NCI-H82 treated with DMSO at 0.1 percent for 48 hours (cell line): ENCODE data around the gene TFF2.

Source experiments
- DNase-seq: peaks from one replicate; lab custom pipeline; 2025; ENCODE audit not compliant: unreplicated experiment; lab: John Stamatoyannopoulos, UW

TFF2 gene

GRCh38 chr21:42347601-42348327, 3.0 kb downstream of the TFF2 start:
- DNase-seq: no peak

GRCh38 chr21:42346866-42347600, 3.8 kb downstream of the TFF2 start:
- no peak for DNase-seq

DNA sequence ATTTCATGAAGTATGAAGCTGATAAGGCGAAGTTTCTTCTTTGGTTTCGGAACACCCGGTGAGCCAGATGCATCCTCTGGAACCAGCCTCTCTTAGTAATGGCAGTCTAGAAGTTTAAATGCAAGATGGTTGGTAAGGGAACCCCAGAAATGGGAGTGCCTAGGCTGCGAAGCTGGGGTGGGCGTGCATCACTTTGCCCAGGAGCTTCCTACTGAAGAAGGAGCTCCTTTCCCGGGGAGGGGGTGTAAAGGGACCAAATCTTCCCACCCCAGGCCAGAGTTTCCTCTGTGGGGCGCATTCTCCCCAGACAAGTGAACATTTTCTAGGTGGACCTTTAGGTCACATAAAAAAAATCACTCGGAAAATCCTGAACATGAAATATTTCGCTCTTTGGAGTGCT, 4.4 kb downstream of the TFF2 start:
- no peak for DNase-seq

GRCh38 chr21:42344631-42345030, 6.2 kb downstream of the TFF2 start:
- DNase-seq: no peak

GRCh38 chr21:42343963-42344510, 6.8 kb downstream of the TFF2 start:
- DNase-seq: no peak

- no peak for DNase-seq
Measured at GRCh38 chr21:42343556-42343955, 7.2 kb downstream of the TFF2 start.

DNA sequence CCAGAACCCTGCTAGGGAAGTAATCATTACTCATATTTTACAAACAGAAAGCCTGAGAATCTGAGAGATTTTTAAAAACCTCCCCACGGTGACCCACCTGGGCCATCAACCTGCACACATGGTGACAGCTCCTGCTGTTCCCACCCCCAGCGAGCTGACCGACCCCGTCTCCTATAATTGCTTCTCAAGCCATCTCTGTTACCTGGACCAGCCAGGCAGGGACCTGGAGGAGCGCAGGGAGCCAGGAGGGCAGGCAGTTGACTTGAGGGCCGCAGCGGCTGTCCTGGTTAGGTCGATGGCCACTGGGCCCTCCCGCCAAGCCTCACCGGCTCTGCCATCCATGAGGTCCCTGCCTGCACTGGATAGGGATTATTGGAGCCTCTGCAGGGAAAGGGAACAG, 7.7 kb downstream of the TFF2 start:
- DNase-seq: no peak

DNA sequence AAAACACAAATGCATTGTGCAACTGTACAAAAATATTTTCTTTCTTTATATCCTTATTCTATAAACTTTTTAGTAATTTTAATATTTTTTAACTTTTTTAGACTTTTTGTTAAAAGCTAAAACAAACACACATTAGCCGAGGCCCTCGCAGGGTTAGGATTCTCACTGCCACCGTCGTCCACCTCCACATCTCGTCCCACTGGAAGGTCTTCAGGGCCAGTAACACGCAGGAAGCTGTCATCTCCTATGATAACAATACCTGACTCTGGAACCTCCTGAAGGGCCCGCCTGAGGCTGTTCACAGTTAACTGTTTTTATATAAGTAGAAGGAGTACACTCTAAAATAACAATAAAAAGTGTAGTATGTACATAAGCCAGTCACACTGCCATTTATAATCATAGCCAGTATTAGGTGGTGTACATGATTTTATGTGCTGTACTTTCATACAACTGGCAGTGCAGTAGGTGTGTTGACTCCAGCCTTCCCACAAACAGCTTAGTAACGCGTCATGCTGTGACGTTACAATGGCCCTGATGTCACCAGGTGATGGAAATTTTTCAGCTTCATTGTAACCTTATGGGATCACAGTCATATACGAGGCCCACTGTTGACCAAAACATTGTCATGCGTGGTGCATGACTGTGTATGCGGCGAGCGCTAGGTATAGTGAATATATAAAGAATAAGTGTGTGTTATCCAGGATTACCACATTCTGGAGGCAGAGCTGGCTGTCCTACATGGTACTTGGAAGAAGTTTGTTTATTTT, 8.8 kb downstream of the TFF2 start:
- DNase-seq: no peak

DNA sequence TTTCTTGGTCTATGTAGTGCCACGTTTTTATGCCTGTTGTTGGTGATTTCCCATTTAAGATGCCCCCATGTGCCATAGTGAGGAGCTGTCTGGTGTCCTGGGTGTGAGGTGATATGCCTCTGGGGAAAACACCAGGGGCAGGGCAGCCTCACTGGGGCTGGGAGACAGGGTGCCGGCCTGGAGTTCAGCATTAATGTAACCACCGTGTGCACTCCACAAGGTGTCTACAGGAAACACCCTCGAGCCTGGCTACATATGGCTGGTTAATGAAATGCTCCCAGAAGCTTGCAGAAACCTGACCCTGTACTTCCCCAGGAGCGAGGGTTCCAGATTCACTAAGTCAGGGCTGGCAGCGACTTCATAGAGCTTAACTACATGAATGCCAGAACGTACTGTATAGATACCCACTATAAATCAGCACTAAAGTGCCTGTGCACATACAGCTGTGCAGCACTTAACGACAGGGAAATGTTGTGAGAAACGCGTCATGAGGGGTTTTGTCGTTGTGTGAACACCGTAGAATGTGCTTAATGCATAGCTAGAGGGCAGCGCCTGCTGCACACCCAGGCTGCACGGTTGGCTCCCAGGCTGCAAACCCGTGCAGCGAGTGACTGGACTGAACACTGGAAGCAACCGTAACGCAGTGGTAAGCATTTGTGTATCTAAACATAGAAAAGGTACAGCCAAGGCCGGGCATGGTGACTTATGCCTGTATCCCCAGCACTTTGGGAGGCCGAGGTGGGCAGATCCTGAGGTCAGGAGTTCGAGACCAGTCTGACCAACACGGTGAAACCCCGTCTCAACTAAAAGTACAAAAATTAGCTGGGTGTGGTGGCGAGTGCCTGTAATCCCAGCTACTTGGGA, 10.4 kb downstream of the TFF2 start:
- no peak for DNase-seq

DNA sequence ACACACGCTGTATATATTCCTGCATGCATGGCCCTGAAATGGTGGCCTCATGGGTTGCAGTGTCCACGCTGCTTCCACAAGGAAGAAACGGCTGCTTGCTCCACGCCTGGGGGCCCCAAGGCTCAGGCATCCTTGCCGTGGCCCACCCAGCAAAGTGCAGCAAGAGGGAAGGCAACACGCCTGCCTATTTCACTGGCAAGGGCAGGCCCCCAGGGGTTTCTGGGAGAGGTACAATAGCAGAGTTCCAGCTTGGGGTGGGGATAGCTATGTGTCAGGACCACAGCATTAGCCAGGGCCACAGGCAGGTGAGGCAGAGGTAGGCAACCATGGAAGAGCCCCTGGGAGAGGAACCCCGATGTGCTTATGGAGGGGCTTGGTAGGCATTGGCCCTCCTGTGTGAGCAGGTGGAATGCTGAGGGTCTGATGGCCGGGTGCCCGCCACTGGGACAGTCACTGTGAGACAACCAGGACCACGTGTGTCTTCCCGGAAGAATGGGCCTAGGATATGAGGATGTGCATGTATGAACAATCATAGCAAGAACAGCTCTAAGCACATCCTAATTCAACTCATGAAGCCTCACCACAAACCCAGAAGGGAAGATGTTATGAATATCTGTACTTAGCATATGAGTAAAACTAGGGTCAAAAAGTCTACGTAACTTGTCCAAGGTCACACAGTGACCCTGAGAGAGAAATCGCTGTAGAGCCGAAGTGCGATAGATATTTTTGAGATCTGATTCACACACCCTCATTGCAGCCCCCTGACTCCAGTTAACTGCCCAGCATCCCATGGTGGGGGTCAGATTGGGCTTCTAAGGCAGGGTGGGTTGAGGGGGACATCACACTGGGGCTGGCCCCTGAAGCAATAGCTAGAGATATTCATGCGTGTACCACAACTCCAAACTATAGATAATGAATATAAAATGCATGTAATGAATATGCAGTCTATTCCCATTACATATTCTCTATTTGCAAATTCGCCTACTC, 11.8 kb downstream of the TFF2 start:
- no peak for DNase-seq

DNA sequence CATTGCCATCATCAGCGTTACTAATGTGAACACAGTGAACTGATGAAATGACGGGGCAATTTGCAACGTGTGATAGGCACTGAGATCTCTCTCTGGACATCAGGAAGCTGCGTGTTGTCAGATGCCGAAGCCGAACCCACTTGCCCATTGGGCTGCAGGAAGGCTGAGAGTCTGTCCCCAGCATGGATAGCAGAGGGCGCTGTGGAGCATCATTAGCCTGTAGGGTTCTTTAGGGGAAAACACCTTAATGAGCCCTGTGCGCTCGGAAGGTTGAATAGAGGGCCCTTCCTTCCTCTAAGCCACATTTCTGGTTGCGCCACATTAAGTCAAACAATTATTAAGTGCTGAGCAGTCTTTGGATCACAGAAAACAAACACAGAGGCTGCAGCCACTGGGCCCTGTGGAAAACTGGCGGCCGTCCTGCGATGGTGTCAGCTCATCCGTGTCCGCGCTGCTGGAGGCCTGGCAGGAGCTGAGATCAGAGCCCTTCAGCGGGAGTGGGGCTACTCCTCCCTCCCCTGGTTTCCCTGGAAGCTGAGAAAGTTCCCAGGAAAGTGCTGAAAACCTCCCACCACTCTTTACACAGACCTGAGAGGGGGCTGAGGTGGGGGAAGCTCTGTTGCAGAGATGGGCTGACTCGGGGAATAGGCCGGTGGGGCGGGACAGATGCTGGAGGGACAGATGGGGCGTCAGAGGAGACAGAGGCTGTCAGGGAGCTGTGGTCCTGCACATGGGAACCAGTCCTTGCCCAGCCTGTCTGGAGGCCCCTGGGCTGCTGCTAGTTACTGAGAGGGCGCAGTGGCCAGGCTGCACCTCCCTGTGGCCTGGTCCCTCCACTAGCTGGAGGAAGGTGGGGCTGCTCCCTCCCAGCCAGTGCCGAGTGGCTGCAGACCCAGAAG, 12.7 kb downstream of the TFF2 start:
- DNase-seq: peak; percentile 18

DNA sequence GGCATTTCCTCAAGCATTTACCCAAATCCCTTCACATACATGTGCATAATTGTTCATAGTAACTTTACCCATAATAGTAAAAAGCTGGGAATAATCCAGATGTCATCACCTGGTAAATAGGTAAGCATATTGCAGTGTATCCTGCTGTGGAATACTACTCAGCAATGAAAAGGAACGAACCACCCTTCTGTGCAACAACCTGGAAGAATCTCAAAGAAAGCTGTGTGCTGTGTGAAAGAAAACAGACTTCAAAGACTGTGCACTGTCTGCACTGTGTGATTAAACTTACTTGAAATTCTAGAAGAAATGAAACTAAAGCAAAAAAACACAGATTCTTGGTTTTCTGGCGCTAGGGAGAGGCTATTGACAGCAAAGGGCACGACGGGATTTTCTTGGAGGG, 13.5 kb downstream of the TFF2 start:
- DNase-seq: no peak

DNA sequence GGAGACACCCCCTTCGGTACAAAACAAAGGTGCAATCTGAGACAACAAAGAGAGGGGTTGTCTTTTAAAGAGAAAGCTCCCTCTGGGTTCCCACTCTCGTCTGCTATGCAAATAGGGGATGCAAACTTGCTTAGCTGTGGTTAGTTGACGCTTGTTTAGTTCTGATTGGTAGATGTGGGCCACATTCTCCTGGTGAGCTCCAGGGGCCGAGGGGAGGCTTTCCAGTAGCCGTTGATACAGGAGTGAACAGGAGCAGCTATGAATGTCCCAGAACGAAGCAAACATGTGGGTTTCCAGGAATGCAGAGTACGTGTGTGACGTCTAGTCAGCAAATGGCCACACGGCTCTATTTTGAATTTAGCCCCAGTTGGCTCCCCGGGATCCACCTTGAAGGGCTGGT, 14.7 kb downstream of the TFF2 start:
- DNase-seq: no peak

- no peak for DNase-seq
Measured at GRCh38 chr21:42332557-42333317, 18.1 kb downstream of the TFF2 start.

GRCh38 chr21:42331660-42332059, 19.1 kb downstream of the TFF2 start:
- DNase-seq: no peak

- no peak for DNase-seq
Measured at GRCh38 chr21:42330380-42331371, 20.1 kb downstream of the TFF2 start.

DNA sequence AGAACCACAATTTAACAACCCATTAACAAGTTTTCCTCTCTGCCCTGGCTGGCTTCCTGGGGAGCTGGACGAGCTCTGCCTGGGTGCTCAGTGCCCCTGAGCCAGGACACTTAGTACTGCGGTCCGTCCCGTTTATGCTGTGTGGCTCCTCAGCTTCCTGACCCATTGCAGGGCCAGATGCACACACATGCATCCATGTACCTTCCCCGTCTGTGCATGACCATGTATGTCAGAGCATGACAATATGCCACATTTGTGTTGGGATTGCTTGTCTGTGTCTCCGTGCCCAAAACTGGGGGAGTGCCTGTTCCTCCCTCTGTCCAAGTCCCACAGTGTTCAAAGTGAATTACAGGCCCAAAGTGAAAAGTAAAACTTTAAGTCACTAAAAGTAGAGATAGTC, 25.9 kb downstream of the TFF2 start:
- DNase-seq: no peak
